GM21526 (cell line): ENCODE results near the gene SETD1A.
A peak's percentile ranks its signal among the peaks of the same experiment; 100 is the strongest.

Experiments
- ATAC-seq: cut with Tn5 transposase; IDR thresholded peaks from one replicate; pipeline ENCODE4 v1.9.1; 2021; ENCODE audit warnings: moderate library complexity; ENCODE audit not compliant: unreplicated experiment, low FRiP score

Gene SETD1A

GRCh38 chr16:30953111-30953510, 4.4 kb upstream of the SETD1A start:
- ATAC-seq: no peak

GRCh38 chr16:30953511-30954124, 3.9 kb upstream of the SETD1A start:
- no peak for ATAC-seq

GRCh38 chr16:30954993-30955392, 2.6 kb upstream of the SETD1A start:
- no peak for ATAC-seq

- peak; percentile 40 for ATAC-seq
These were observed 726 bp upstream of the SETD1A start for GRCh38 chr16:30956601-30957455.

- ATAC-seq: peak; percentile 18
These were observed 873 bp downstream of the SETD1A start for GRCh38 chr16:30958175-30959079.

- no peak for ATAC-seq
These were observed 3.8 kb downstream of the SETD1A start for GRCh38 chr16:30961384-30961783.

GRCh38 chr16:30963925-30964511, 6.5 kb downstream of the SETD1A start:
- no peak for ATAC-seq

DNA sequence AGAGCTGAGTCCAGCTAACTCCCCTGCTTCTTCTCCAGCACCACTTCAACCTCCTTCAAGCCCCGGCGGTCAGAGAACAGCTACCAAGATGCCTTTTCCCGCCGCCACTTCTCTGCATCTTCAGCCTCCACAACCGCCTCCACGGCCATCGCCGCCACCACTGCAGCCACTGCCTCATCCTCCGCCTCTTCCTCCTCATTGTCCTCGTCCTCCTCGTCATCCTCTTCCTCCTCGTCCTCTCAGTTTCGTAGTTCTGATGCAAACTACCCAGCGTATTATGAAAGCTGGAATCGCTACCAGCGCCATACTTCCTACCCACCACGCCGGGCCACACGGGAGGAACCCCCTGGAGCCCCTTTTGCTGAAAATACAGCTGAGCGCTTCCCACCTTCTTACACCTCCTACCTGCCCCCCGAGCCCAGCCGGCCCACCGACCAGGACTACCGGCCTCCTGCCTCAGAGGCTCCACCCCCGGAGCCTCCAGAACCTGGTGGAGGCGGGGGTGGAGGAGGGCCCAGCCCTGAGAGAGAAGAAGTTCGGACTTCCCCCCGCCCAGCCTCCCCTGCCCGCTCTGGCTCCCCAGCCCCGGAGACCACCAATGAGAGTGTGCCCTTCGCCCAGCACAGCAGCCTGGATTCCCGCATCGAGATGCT, 7.1 kb downstream of the SETD1A start:
- no peak for ATAC-seq

DNA sequence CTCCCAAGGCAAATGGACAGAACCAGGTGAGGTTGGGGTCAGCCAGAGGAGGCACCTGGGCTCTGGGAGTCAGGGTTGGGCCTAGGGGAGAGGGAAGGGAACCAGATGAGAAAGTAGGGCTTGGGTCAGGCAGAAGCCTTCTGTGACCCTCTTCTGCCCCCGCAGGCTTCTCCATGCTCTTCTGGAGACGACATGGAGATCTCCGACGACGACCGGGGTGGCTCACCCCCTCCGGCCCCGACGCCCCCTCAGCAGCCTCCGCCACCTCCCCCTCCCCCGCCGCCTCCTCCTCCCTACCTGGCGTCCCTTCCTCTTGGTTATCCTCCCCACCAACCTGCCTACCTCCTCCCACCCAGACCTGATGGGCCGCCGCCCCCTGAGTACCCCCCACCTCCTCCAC, 7.9 kb downstream of the SETD1A start:
- no peak for ATAC-seq

DNA sequence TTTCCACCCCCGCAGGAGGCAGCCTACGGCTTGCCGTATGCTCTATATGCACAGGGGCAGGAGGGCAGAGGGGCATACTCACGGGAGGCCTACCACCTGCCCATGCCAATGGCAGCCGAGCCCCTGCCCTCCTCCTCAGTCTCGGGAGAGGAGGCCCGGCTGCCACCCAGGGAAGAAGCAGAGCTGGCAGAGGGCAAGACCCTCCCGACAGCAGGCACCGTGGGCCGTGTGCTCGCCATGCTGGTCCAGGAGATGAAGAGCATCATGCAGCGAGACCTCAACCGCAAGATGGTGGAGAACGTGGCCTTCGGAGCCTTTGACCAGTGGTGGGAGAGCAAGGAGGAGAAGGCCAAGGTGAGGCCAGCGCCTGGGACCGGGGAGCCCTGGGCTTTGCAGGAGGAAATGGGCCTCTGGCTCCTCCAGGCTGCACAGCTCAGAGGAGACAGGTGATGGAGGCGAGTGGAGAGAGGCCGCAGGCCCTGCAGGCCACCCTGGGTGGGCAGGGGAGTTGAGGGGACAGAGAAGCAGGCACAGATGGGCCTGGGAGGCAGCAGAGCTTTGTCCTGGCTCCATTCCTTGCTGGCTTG, 8.6 kb downstream of the SETD1A start:
- no peak for ATAC-seq

GRCh38 chr16:30967795-30968194, 10.2 kb downstream of the SETD1A start:
- no peak for ATAC-seq

GRCh38 chr16:30969246-30969842, 11.8 kb downstream of the SETD1A start:
- no peak for ATAC-seq

DNA sequence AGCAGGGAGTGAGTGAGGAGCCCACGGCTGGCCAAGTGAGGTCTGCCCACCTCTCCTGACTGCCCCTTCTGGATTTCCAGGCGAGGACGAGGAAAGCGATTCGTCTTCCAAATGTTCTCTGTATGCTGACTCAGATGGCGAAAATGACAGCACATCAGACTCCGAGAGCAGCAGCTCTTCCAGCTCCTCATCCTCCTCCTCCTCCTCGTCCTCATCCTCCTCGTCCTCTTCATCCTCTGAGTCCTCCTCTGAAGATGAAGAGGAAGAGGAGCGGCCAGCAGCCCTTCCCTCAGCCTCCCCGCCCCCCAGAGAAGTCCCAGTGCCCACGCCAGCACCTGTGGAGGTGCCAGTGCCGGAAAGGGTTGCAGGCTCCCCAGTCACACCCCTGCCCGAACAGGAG, 13.7 kb downstream of the SETD1A start:
- ATAC-seq: no peak

DNA sequence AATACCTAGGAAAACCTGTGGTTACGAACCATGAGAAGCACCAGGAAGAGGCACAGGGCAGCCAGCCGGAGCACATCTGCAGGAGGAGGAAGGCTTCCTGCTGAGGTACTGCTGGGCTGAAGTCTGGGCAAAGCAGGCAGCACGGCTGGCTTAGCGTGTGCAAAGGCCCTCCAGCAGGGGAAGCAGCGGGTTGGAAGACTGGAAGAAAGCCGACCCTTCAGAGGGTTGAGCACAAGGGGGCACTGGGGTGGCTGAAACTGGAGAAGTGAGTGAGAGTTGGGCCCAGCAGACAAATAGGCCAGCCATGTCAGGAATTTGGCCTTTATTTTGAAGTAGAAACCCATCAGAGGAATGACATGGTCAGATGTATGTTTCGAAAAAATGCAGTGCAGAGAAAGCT, 15.3 kb downstream of the SETD1A start:
- no peak for ATAC-seq

GRCh38 chr16:30974348-30974747, 16.8 kb downstream of the SETD1A start:
- ATAC-seq: no peak

GRCh38 chr16:30976486-30976885, 18.9 kb downstream of the SETD1A start:
- ATAC-seq: no peak

DNA sequence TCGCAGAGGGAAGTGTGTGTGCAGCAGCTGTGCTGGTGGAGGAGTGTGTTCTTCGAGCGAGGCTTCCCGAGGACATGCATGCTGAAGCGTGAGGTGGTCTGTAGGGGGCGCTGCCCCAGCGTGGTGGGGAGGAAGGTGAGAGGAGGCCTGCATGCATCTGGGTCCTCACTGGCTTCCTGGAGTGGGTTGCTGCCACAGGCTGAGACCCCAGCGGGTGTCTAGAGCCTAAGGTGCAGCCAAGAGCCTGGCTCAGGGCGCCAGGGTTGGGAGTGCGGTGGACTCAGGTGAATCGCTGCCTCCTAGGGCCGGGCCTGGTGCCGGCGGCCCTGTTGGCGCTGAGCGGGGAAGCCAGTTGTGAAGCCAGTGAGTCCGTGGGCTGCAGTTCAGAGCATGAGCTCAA, 19.9 kb downstream of the SETD1A start:
- ATAC-seq: no peak

- no peak for ATAC-seq
These were observed 21.8 kb downstream of the SETD1A start for GRCh38 chr16:30979170-30980022.

GRCh38 chr16:30980023-30980371, 22.4 kb downstream of the SETD1A start:
- no peak for ATAC-seq
